GM19043 (cell line): ENCODE data around the gene LRRC26.

Experiments
- ATAC-seq: cut with Tn5 transposase; IDR thresholded peaks from one replicate; pipeline ENCODE4 v1.9.1; 2021; ENCODE audit warnings: low read depth; ENCODE audit not compliant: unreplicated experiment

The LRRC26 gene

GRCh38 chr9:137184881-137185660 lies 15.2 kb upstream of the LRRC26 start:
- ATAC-seq: no peak

GRCh38 chr9:137183980-137184595 lies 14.2 kb upstream of the LRRC26 start:
- no peak for ATAC-seq

- ATAC-seq: no peak
Measured at GRCh38 chr9:137182836-137183235, 13.0 kb upstream of the LRRC26 start.

- no peak for ATAC-seq
Measured at GRCh38 chr9:137181680-137182079, 11.8 kb upstream of the LRRC26 start.

GRCh38 chr9:137180491-137180890 lies 10.6 kb upstream of the LRRC26 start:
- ATAC-seq: no peak

- no peak for ATAC-seq
Measured at GRCh38 chr9:137179761-137180160, 9.9 kb upstream of the LRRC26 start.

GRCh38 chr9:137178939-137179630 lies 9.2 kb upstream of the LRRC26 start:
- no peak for ATAC-seq

GRCh38 chr9:137178201-137178938 lies 8.5 kb upstream of the LRRC26 start:
- no peak for ATAC-seq

GRCh38 chr9:137176302-137177182 lies 6.7 kb upstream of the LRRC26 start:
- ATAC-seq: no peak

GRCh38 chr9:137175345-137175961 lies 5.6 kb upstream of the LRRC26 start:
- no peak for ATAC-seq

- ATAC-seq: no peak
Measured at GRCh38 chr9:137174722-137175293, 5.0 kb upstream of the LRRC26 start.

GRCh38 chr9:137173796-137174664 lies 4.2 kb upstream of the LRRC26 start:
- no peak for ATAC-seq

- ATAC-seq: no peak
Measured at GRCh38 chr9:137172901-137173795, 3.3 kb upstream of the LRRC26 start.

GRCh38 chr9:137171149-137171900 lies 1.5 kb upstream of the LRRC26 start:
- no peak for ATAC-seq

- ATAC-seq: no peak
Measured at GRCh38 chr9:137170486-137171148, 766 bp upstream of the LRRC26 start.
